Upper lobe of right lung (tissue), 1 donor: ENCODE data around the gene THSD4. TPM values are rescaled to one million over a fixed set of nuclear protein-coding genes. Genes with fewer than 3 reads are reported as not detected.
"Not testable (repeated sequence)": the region's sequence is repeated elsewhere in the genome, so short reads cannot be mapped to it uniquely, and the experiment has no call there.

Experiments
- ATAC-seq: fragments of 200-7000 bp; cut with Tn5 transposase; one replicate; pipeline ENCODE4 v1.9.1; 2020; ENCODE audit warnings: mild to moderate bottlenecking, moderate library complexity
- DNase-seq: peaks from one replicate; pipeline ENCODE4 v3.0.0-alpha.2; 2020
- H3K27ac ChIP-seq: fragments of 200-600 bp; one replicate; pipeline ENCODE4 v1.8.0; 2022
- H3K27me3 ChIP-seq: fragments of 200-600 bp; one replicate; pipeline ENCODE4 v1.8.0; 2022; ENCODE audit warnings: mild to moderate bottlenecking
- H3K36me3 ChIP-seq: fragments of 200-600 bp; one replicate; pipeline ENCODE4 v1.8.0; 2022
- H3K4me1 ChIP-seq: fragments of 200-600 bp; one replicate; pipeline ENCODE4 v1.8.0; 2022
- H3K4me3 ChIP-seq: fragments of 200-600 bp; one replicate; pipeline ENCODE4 v1.8.0; 2022; ENCODE audit warnings: mild to moderate bottlenecking
- H3K9me3 ChIP-seq: fragments of 200-600 bp; one replicate; pipeline ENCODE4 v1.8.0; 2022
- CTCF ChIP-seq: fragments of 200-600 bp; IDR thresholded peaks from one replicate; pipeline ENCODE4 v1.8.0; 2022; ENCODE audit warnings: antibody characterized with exemption
- intact Hi-C: fragments of 100-400 bp; cut with DNase I; formaldehyde crosslinking; loops from one replicate; pipeline ENCODE4 v1.11.0; 2022
- total RNA-seq: library from RNA; stranded (reverse); fragmentation: NEBNext Ultra II Directional; extraction: Animal tissue kit (Norgen Biotek cat#: 25700); gene quantifications from one replicate; pipeline ENCODE4 v1.2.1, GENCODE V29; 2021
- donor health status: DM: no; HTN: yes; CAD: no; lungs with severe emphysema.

Gene THSD4
- total RNA-seq, 1 donor from 2014 or later = 25.6 TPM

DNA sequence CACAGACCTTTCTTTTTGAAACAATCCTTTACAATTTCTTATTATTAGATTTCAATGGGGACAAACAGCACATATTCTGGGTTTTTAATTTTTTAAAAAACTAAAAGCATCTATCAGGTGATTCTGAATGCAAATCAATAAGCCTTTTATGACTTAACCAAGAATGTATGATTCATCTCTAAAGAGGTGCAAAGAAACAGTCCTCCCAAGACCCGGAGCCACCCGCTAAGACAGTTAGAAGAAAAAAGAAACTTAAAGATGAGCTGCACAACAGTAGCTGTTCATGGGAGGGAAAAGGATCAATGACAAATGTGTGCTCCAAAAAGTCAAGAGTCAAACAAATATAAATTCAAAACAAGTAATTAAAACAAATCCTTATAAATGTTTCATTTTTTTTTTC is 319.5 kb downstream of the THSD4 start:
- H3K4me1 ChIP-seq = no peaks in the 10 kb centered on the region
- H3K36me3 ChIP-seq = no peaks in the 10 kb centered on the region
- H3K27me3 ChIP-seq = no peaks in the 10 kb centered on the region
- no peak for TF ChIP-seq CTCF
- intact Hi-C loops = no loop called here
- H3K9me3 ChIP-seq = no peaks in the 10 kb centered on the region
- no peak for DNase-seq
- H3K27ac ChIP-seq = no peak overlapping the region
- H3K4me3 ChIP-seq = no peak overlapping the region
- ATAC-seq = no peak

DNA sequence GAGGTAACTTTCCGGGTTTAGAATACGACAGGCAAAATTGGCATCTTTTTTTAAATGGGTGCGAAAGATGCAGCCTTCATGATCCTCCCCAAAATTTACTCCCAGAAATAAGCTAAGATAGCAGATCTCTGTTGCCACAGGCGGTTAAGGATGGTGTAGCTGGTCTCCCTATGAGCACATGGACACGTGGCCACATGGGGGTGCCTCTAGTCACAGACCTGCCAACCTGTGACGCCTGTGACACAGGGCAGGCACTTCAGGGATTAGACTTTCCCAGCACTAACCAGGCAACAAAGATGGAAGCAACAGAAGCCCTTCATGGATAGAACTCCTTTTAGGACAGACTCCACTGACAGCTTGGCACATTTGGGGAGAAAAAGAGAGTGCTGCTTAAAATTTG is 320.3 kb downstream of the THSD4 start:
- no peaks in the 10 kb centered on the region for H3K27me3 ChIP-seq
- intact Hi-C loops = no loop called here
- no peak for DNase-seq
- H3K4me3 ChIP-seq = no peak overlapping the region
- no peak for TF ChIP-seq CTCF
- H3K9me3 ChIP-seq = no peaks in the 10 kb centered on the region
- H3K4me1 ChIP-seq = no peaks in the 10 kb centered on the region
- H3K27ac ChIP-seq = no peak overlapping the region
- ATAC-seq = no peak
- H3K36me3 ChIP-seq = no peaks in the 10 kb centered on the region

GRCh38 chr15:71436854-71437253 is 321.6 kb downstream of the THSD4 start:
- TF ChIP-seq CTCF = no peak
- H3K27ac ChIP-seq = no peak overlapping the region
- H3K4me3 ChIP-seq = no peak overlapping the region
- no peaks in the 10 kb centered on the region for H3K4me1 ChIP-seq
- intact Hi-C loops = no loop called here
- no peaks in the 10 kb centered on the region for H3K27me3 ChIP-seq
- DNase-seq = no peak
- H3K9me3 ChIP-seq = no peaks in the 10 kb centered on the region
- ATAC-seq = no peak
- no peaks in the 10 kb centered on the region for H3K36me3 ChIP-seq

DNA sequence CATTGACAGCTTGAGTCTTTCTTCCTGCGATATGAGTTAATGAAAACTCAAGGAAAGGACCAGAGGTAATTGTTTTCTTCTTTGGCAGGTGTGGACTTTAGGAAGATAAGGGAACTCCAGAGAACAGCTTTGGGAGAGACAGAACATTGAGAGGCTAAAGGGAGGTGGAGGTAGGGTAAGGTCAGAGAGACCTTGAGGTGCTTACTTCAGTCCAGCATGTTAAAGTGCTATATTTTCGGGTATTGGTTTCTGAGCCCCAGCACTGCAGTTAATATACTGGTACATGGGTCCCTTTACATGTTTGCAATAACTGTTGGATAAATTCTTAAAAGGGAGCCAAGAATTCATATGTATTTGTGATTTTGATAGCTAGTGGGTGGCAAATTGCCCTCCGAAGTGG is 322.1 kb downstream of the THSD4 start:
- H3K27ac ChIP-seq = no peak overlapping the region

GRCh38 chr15:71437919-71438318 is 322.6 kb downstream of the THSD4 start:
- peak; percentile 81 for DNase-seq
- intact Hi-C loops = no loop called here

More for the DNA sequence above, 322.1 kb downstream of the THSD4 start:
- TF ChIP-seq CTCF = no peak
- DNase-seq (no peak), ATAC-seq (no peak)
- no peaks in the 10 kb centered on the region for H3K36me3 ChIP-seq
- H3K9me3 ChIP-seq = no peaks in the 10 kb centered on the region
- intact Hi-C loops = no loop called here
- H3K4me3 ChIP-seq = no peak overlapping the region
- no peaks in the 10 kb centered on the region for H3K27me3 ChIP-seq
- no peaks in the 10 kb centered on the region for H3K4me1 ChIP-seq

GRCh38 chr15:71439478-71439877 is 324.2 kb downstream of the THSD4 start:
- intact Hi-C loops, DNase-seq, ATAC-seq: not testable (repeated sequence)

More at GRCh38 chr15:71437919-71438318, 322.6 kb downstream of the THSD4 start:
- Histone ChIP-seq H3K27ac (no peak overlapping the region), H3K27me3 (no peaks in the 10 kb centered on the region), H3K9me3 (no peaks in the 10 kb centered on the region), H3K4me3 (no peak overlapping the region), H3K36me3 (no peaks in the 10 kb centered on the region), H3K4me1 (peaks cover under 1% of the 10 kb centered on the region)
- peak; percentile 96 for ATAC-seq
- no peak for TF ChIP-seq CTCF

More at GRCh38 chr15:71439478-71439877, 324.2 kb downstream of the THSD4 start:
- not testable (repeated sequence) for H3K4me3 ChIP-seq, H3K27me3 ChIP-seq, H3K36me3 ChIP-seq, H3K9me3 ChIP-seq, H3K27ac ChIP-seq
- H3K4me1 ChIP-seq = peaks cover 13% of the 10 kb centered on the region
